Suprapubic skin (tissue), 4 donors: Measurements from ENCODE around the gene UGT1A8. TPM values are rescaled to one million over a fixed set of nuclear protein-coding genes. Genes with fewer than 3 reads are reported as not detected.
"Not testable (repeated sequence)": the region's sequence is repeated elsewhere in the genome, so short reads cannot be mapped to it uniquely, and the experiment has no call there.

Source experiments
- DNase-seq, 2 donors: peaks; one replicate each; pipeline ENCODE4 v3.0.0-alpha.2; 2019; ENCODE audit warnings: low spot score in 2 of 2
- H3K27ac ChIP-seq: fragments of 200-600 bp; sonication (generic); one replicate; pipeline ENCODE4 v1.5.1; 2019
- H3K27me3 ChIP-seq: fragments of 200-600 bp; sonication (generic); one replicate; pipeline ENCODE4 v1.5.1; 2019
- H3K36me3 ChIP-seq: fragments of 200-600 bp; sonication (generic); one replicate; pipeline ENCODE4 v1.5.1; 2019
- H3K4me1 ChIP-seq: fragments of 200-600 bp; sonication (generic); one replicate; pipeline ENCODE4 v1.5.1; 2019
- H3K4me3 ChIP-seq: fragments of 200-600 bp; sonication (generic); one replicate; pipeline ENCODE4 v1.5.1; 2019; ENCODE audit warnings: mild to moderate bottlenecking
- H3K9me3 ChIP-seq: fragments of 200-600 bp; sonication (generic); one replicate; pipeline ENCODE4 v1.5.1; 2019
- EP300 ChIP-seq: sonication (generic); formaldehyde crosslinking; IDR thresholded peaks from one replicate; pipeline ENCODE4 v1.6.1; 2017; ENCODE audit warnings: antibody characterized with exemption
- POLR2A ChIP-seq, 2 donors: fragments of 450-650 bp; IDR thresholded peaks; one replicate each; pipeline ENCODE4 v1.6.1; 2017; ENCODE audit warnings: antibody characterized with exemption in 2 of 2, mild to moderate bottlenecking in 2 of 2, moderate library complexity in 2 of 2
- POLR2AphosphoS5 ChIP-seq, 3 donors: sonication (generic); formaldehyde crosslinking; IDR thresholded peaks; one replicate each; pipeline ENCODE4 v1.6.1; 2017; ENCODE audit warnings: antibody characterized with exemption in 3 of 3
- WGBS: methylation state at CpG from one replicate; pipeline ENCODE4 v1.1.5; 2018; 5-methylcytosine and 5-hydroxymethylcytosine counted together
- total RNA-seq, 4 donors: library from RNA; depleted of rRNA; stranded (reverse); fragments of >200 nt; gene quantifications; one replicate each; pipeline ENCODE4 v1.1.0, GENCODE V29; 2016
- TF ChIP-seq, protein P1 (sequence below), 2 donors: fragments of 200-600 bp in 1 of 2; fragments of 450-650 bp in 1 of 2; sonication (generic) in 1 of 2; IDR thresholded peaks; one replicate each; pipeline ENCODE4 v1.5.1; 2016 to 2019; ENCODE audit warnings: antibody characterized with exemption in 2 of 2, mild to moderate bottlenecking in 1 of 2, moderate library complexity in 1 of 2

Gene UGT1A8
- total RNA-seq, 4 donors from 2014 or later: 0.47 TPM; not detected in 3

DNA sequence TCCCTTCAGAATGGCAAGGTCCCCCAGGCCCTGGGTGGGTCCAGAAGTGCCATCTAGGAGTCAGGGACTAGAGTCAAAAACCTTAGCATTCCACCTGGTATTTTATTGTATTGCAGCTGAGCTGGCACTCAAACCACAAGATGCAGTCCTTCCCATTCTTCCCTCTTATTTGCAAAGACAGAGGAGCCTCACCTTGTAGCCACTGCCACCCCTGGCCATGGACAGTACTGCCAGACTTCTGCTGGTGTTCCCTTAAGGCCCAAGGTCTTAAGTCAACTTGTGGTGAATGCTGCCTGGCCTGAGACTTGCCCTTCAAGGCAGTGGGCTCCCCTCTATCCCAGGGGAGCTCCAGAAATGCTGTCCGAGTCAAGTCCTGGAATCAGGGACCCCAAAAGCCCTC lies 25.7 kb downstream of the UGT1A8 start:
- no peak overlapping the region for H3K27ac ChIP-seq
- TF ChIP-seq POLR2AphosphoS5 (IDR thresholded peaks at IDR 0.05): no peak
- no peak for TF ChIP-seq EP300
- TF ChIP-seq, protein P1, sequence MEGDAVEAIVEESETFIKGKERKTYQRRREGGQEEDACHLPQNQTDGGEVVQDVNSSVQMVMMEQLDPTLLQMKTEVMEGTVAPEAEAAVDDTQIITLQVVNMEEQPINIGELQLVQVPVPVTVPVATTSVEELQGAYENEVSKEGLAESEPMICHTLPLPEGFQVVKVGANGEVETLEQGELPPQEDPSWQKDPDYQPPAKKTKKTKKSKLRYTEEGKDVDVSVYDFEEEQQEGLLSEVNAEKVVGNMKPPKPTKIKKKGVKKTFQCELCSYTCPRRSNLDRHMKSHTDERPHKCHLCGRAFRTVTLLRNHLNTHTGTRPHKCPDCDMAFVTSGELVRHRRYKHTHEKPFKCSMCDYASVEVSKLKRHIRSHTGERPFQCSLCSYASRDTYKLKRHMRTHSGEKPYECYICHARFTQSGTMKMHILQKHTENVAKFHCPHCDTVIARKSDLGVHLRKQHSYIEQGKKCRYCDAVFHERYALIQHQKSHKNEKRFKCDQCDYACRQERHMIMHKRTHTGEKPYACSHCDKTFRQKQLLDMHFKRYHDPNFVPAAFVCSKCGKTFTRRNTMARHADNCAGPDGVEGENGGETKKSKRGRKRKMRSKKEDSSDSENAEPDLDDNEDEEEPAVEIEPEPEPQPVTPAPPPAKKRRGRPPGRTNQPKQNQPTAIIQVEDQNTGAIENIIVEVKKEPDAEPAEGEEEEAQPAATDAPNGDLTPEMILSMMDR (IDR thresholded peaks at IDR 0.05): no peak
- TF ChIP-seq POLR2A (IDR thresholded peaks at IDR 0.05): no peak
- no peaks in the 10 kb centered on the region for H3K36me3 ChIP-seq
- H3K27me3 ChIP-seq: no peaks in the 10 kb centered on the region
- H3K9me3 ChIP-seq: peaks cover 9% of the 10 kb centered on the region
- 100% methylated on average over 1 of the region's 1 CpG for WGBS
- no peak overlapping the region for H3K4me3 ChIP-seq
- no peaks in the 10 kb centered on the region for H3K4me1 ChIP-seq
- no peak for DNase-seq

DNA sequence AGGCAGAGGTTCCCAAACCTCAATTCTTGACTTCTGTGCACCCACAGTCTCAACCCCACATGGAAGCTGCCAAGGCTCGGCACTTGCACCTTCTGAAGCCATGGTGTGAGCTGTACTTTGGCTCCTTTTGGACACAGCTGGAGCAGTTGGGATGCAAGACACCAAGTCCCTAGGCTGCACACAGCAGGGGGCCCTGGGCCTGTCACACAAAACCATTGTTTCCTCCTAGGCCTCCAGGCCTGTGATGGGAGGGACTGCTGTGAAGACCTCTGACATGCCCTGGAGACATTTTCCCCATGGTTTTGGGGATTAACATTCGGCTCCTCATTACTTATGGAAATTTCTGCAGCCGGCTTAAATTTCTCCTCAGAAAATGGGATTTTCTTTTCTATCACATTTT lies 28.6 kb downstream of the UGT1A8 start:
- H3K36me3 ChIP-seq, H3K4me1 ChIP-seq, DNase-seq, H3K27ac ChIP-seq, H3K9me3 ChIP-seq, H3K4me3 ChIP-seq, H3K27me3 ChIP-seq: not testable (repeated sequence)
- 95% methylated on average over 2 of the region's 3 CpGs for WGBS

DNA sequence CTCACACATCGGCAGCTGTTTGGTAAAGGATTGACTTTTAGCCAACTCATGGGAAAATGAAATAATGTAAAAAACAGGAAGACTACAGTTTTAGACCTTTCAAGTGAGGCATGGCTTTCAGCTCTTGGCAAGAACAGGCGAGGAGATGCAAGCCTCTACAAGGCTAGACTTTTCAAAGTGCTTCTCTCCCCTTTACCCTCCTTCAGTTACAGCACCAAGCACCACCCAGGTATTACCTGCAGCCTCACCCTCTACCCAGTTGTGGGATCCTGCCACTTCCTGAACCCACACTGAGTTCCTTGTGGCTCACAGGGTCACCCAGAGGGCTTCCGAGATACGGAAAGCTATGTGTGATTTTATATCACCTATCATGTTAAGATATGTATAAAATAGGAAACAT lies 33.5 kb downstream of the UGT1A8 start:
- Histone ChIP-seq H3K36me3 (no peaks in the 10 kb centered on the region), H3K4me3 (no peak overlapping the region), H3K9me3 (peaks cover 2% of the 10 kb centered on the region), H3K27me3 (peaks cover 3% of the 10 kb centered on the region), H3K4me1 (no peaks in the 10 kb centered on the region), H3K27ac (no peak overlapping the region)
- DNase-seq: no peak
- no peak for TF ChIP-seq POLR2A (IDR thresholded peaks at IDR 0.05)
- no peak for TF ChIP-seq POLR2AphosphoS5 (IDR thresholded peaks at IDR 0.05)
- TF ChIP-seq, protein P1 (IDR thresholded peaks at IDR 0.05): no peak
- no peak for TF ChIP-seq EP300
- 58% methylated on average over 4 of the region's 4 CpGs for WGBS

DNA sequence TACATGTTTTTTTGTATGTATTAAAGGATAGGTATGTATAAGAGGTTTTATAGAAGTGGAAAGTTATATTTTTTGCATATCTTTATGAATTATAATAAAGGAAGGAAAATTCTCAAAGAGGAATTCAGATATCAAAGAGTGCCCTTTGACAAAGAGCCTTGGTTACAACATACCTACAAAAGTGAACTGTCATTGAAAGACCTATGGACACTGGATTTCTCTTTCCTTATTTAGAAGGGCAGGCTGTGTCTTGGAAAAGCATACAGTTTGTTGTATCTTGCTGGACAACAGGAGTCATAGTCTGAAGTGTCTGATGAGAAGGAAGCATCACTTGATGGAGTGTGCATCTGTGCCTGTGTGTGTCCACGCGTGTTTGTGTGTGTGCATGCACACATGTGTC lies 34.0 kb downstream of the UGT1A8 start:
- TF ChIP-seq POLR2AphosphoS5 (IDR thresholded peaks at IDR 0.05): no peak
- no peak for TF ChIP-seq EP300
- TF ChIP-seq POLR2A (IDR thresholded peaks at IDR 0.05): no peak
- TF ChIP-seq, protein P1 (IDR thresholded peaks at IDR 0.05): no peak
- no peak for DNase-seq
- H3K36me3 ChIP-seq: no peaks in the 10 kb centered on the region
- peaks cover 3% of the 10 kb centered on the region for H3K27me3 ChIP-seq
- 91% methylated on average over 2 of the region's 2 CpGs for WGBS
- no peak overlapping the region for H3K27ac ChIP-seq
- no peaks in the 10 kb centered on the region for H3K4me1 ChIP-seq
- no peaks in the 10 kb centered on the region for H3K9me3 ChIP-seq
- no peak overlapping the region for H3K4me3 ChIP-seq

DNA sequence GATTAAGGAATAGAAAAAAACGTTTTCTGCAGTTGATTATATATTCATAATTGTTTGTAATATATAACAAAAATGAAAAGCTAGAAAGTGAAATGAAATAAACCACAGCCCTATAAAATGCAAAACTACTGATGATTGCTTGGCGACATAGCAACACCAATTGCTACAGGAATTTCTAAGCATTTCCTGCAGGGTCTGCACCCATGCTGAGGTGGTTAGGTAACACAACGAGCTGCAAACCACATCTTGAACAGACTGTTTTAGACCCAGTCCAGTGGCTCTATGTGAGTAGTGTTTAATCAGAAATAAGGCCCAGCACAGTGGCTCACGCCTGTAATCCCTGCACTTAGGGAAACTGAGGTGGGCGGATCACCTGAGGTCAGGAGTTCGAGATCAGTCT lies 37.1 kb downstream of the UGT1A8 start:
- H3K4me1 ChIP-seq: no peaks in the 10 kb centered on the region
- peaks cover 3% of the 10 kb centered on the region for H3K27me3 ChIP-seq
- TF ChIP-seq POLR2A (IDR thresholded peaks at IDR 0.05): no peak
- TF ChIP-seq, protein P1 (IDR thresholded peaks at IDR 0.05): no peak
- H3K4me3 ChIP-seq: no peak overlapping the region
- no peak for DNase-seq
- H3K27ac ChIP-seq: no peak overlapping the region
- no peaks in the 10 kb centered on the region for H3K36me3 ChIP-seq
- H3K9me3 ChIP-seq: no peaks in the 10 kb centered on the region
- WGBS: 68% methylated on average over 6 of the region's 6 CpGs

DNA sequence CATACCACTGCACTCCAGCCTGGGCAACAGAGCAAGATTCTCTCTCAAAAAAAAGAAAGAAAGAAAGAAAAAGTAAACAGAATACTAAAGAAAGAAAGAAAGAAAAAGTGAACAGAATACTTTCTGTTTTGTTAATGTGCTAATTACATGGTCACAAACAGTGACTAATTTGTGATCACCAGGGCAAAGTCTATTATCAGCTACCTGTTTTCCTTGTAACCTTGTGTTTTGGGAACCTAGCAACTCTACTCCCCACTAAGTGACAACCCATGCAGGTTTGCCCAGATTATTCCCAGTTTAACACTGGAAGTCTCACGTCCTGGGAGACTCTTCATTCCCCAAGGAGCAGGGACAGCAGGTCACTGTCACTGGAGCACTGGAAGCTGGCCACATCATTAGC lies 37.6 kb downstream of the UGT1A8 start:
- no peak for DNase-seq
- 64% methylated on average over 1 of the region's 1 CpG for WGBS
- Histone ChIP-seq H3K36me3 (no peaks in the 10 kb centered on the region), H3K4me1 (no peaks in the 10 kb centered on the region), H3K27ac (no peak overlapping the region), H3K4me3 (no peak overlapping the region), H3K27me3 (peaks cover 3% of the 10 kb centered on the region), H3K9me3 (no peaks in the 10 kb centered on the region)
- TF ChIP-seq POLR2AphosphoS5 (IDR thresholded peaks at IDR 0.05) (no peak), POLR2A (IDR thresholded peaks at IDR 0.05) (no peak), EP300 (no peak)
- TF ChIP-seq, protein P1 (IDR thresholded peaks at IDR 0.05): no peak

DNA sequence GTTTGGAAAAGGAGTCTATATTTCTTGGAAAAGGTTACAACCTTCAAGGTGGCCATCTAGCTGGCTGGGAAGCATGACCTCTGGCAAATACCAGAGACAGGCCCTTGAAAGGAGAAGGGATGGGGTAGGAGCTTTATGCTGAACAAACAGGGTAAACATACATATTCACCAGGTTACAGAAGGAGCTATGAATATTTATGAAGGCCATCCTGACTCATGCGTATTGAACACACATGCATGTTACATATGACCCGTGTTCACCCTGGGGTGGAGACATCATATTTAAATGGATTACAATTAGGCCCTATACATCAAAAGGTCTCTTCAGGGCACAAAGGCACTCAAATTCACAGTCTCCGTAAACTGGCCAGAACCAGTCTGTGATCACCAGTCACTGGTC lies 38.5 kb downstream of the UGT1A8 start:
- not testable (repeated sequence) for H3K4me1 ChIP-seq, H3K27me3 ChIP-seq, H3K4me3 ChIP-seq, DNase-seq, H3K27ac ChIP-seq, H3K9me3 ChIP-seq, H3K36me3 ChIP-seq
- WGBS: 75% methylated on average over 3 of the region's 3 CpGs
